ENCODE results near the gene ZNF587.
"Not testable (repeated sequence)": the region's sequence is repeated elsewhere in the genome, so short reads cannot be mapped to it uniquely, and the experiment has no call there.

The ZNF587 gene

GRCh38 chr19:57821501-57821900, 28.2 kb upstream of the ZNF587 start:
- not testable (repeated sequence) for DNase-seq (ENCODE audit: low read depth in 2 of 2)

- DNase-seq (ENCODE audit: low read depth in 2 of 2), result not testable (repeated sequence)
These were observed 26.5 kb upstream of the ZNF587 start for GRCh38 chr19:57823155-57823554.

GRCh38 chr19:57823608-57824007, 26.1 kb upstream of the ZNF587 start:
- not testable (repeated sequence) for DNase-seq (ENCODE audit: low read depth in 2 of 2)

GRCh38 chr19:57825511-57825910, 24.1 kb upstream of the ZNF587 start:
- no peak for DNase-seq (ENCODE audit: low read depth in 2 of 2)

GRCh38 chr19:57829316-57829715, 20.3 kb upstream of the ZNF587 start:
- no peak for DNase-seq (ENCODE audit: low read depth in 2 of 2)

GRCh38 chr19:57830071-57830602, 19.5 kb upstream of the ZNF587 start, which contains the start of gene ZNF587B:
Gene ZNF587B (plus strand): TSS chr19:57830299. CDS start chr19:57830529, 230 bp downstream.
- DNase-seq (ENCODE audit: low read depth in 2 of 2), result no peak

- not testable (repeated sequence) for DNase-seq (ENCODE audit: low read depth in 2 of 2)
These were observed 12.7 kb upstream of the ZNF587 start for GRCh38 chr19:57836991-57837390.

- not testable (repeated sequence) for DNase-seq (ENCODE audit: low read depth in 2 of 2)
These were observed 11.0 kb upstream of the ZNF587 start for GRCh38 chr19:57838622-57839191.

GRCh38 chr19:57841122-57841763, 8.4 kb upstream of the ZNF587 start:
- no peak for DNase-seq (ENCODE audit: low read depth in 2 of 2)

- not testable (repeated sequence) for DNase-seq (ENCODE audit: low read depth in 2 of 2)
These were observed 2.5 kb upstream of the ZNF587 start for GRCh38 chr19:57847164-57847563.

GRCh38 chr19:57849162-57849665, 445 bp upstream of the ZNF587 start:
- DNase-seq (ENCODE audit: low read depth in 2 of 2), result not testable (repeated sequence)

GRCh38 chr19:57850553-57851017, 926 bp downstream of the ZNF587 start:
- no peak for DNase-seq (ENCODE audit: low read depth in 2 of 2)

GRCh38 chr19:57851812-57852603, 2.3 kb downstream of the ZNF587 start:
- DNase-seq (ENCODE audit: low read depth in 2 of 2), result not testable (repeated sequence)

GRCh38 chr19:57854117-57854516, 4.5 kb downstream of the ZNF587 start:
- not testable (repeated sequence) for DNase-seq (ENCODE audit: low read depth in 2 of 2)

- DNase-seq (ENCODE audit: low read depth in 2 of 2), result not testable (repeated sequence)
These were observed 12.7 kb downstream of the ZNF587 start for GRCh38 chr19:57862351-57862750.

GRCh38 chr19:57867868-57868492, 18.3 kb downstream of the ZNF587 start:
- DNase-seq (ENCODE audit: low read depth in 2 of 2), result no peak

GRCh38 chr19:57869655-57870054, 20.0 kb downstream of the ZNF587 start:
- not testable (repeated sequence) for DNase-seq (ENCODE audit: low read depth in 2 of 2)

- DNase-seq (ENCODE audit: low read depth in 2 of 2), result no peak
These were observed 20.6 kb downstream of the ZNF587 start for GRCh38 chr19:57870225-57870624.

GRCh38 chr19:57872450-57872849, 22.8 kb downstream of the ZNF587 start:
- no peak for DNase-seq (ENCODE audit: low read depth in 2 of 2)

GRCh38 chr19:57873883-57874799, 24.5 kb downstream of the ZNF587 start:
- DNase-seq (ENCODE audit: low read depth in 2 of 2), result not testable (repeated sequence)
